Lower lobe of right lung (tissue), 2 donors: ENCODE results near the gene GIGYF2. TPM values are rescaled to one million over a fixed set of nuclear protein-coding genes. Genes with fewer than 3 reads are reported as not detected.
A peak's percentile ranks its signal among the peaks of the same experiment; 100 is the strongest.

Experiments used
- ATAC-seq, 2 donors: fragments of 200-7000 bp; cut with Tn5 transposase; one replicate each; pipeline ENCODE4 v1.9.1; 2020 to 2022; ENCODE audit warnings: mild to moderate bottlenecking in 2 of 2, moderate library complexity in 2 of 2
- DNase-seq: peaks from one replicate; pipeline ENCODE4 v3.0.0-alpha.2; 2020
- H3K27ac ChIP-seq: fragments of 200-600 bp; one replicate; pipeline ENCODE4 v1.8.0; 2022
- H3K27me3 ChIP-seq: fragments of 200-600 bp; one replicate; pipeline ENCODE4 v1.8.0; 2022; ENCODE audit warnings: low read depth
- H3K36me3 ChIP-seq: fragments of 200-600 bp; one replicate; pipeline ENCODE4 v1.8.0; 2022; ENCODE audit warnings: mild to moderate bottlenecking
- H3K4me1 ChIP-seq: fragments of 200-600 bp; one replicate; pipeline ENCODE4 v1.8.0; 2022
- H3K4me3 ChIP-seq: fragments of 200-600 bp; one replicate; pipeline ENCODE4 v1.8.0; 2022; ENCODE audit warnings: mild to moderate bottlenecking
- H3K9me3 ChIP-seq: fragments of 200-600 bp; one replicate; pipeline ENCODE4 v1.8.0; 2022
- CTCF ChIP-seq: fragments of 200-600 bp; IDR thresholded peaks from one replicate; pipeline ENCODE4 v1.8.0; 2022; ENCODE audit warnings: antibody characterized with exemption, mild to moderate bottlenecking
- intact Hi-C: fragments of 100-400 bp; cut with DNase I; formaldehyde crosslinking; loops from one replicate; pipeline ENCODE4 v1.11.0; 2022
- total RNA-seq: library from RNA; stranded (reverse); fragmentation: NEBNext Ultra II Directional; extraction: Animal tissue kit (Norgen Biotek cat#: 25700); gene quantifications from one replicate; pipeline ENCODE4 v1.2.1, GENCODE V29; 2021
- donor health status: DM: no; HTN: yes; CAD: no; lungs with severe emphysema.

GIGYF2 gene
- total RNA-seq, 1 donor from 2014 or later, result 67.6 TPM

- H3K4me1 ChIP-seq, result peaks cover 9% of the 10 kb centered on the region
- no peak overlapping the region for H3K4me3 ChIP-seq
- no peaks in the 10 kb centered on the region for H3K9me3 ChIP-seq
- H3K36me3 ChIP-seq, result peaks cover 89% of the 10 kb centered on the region
- intact Hi-C loops, result loop anchor here (10.0 kb wide), 1 partner anchor 402 kb away; the partner anchor contains the start of gene ATG16L1
- ATAC-seq (no peak), DNase-seq (no peak)
- H3K27me3 ChIP-seq, result no peaks in the 10 kb centered on the region
- no peak overlapping the region for H3K27ac ChIP-seq
- no peak for TF ChIP-seq CTCF
Observed at GRCh38 chr2:232852676-232853075, 155.5 kb downstream of the GIGYF2 start.

GRCh38 chr2:232854082-232854481 is 157.0 kb downstream of the GIGYF2 start:
- DNase-seq (peak; percentile 70), ATAC-seq (peak in 1 of 2 donors; percentile 43)
- no peaks in the 10 kb centered on the region for H3K9me3 ChIP-seq
- no peak overlapping the region for H3K27ac ChIP-seq
- no peak overlapping the region for H3K4me3 ChIP-seq
- peaks cover 9% of the 10 kb centered on the region for H3K4me1 ChIP-seq
- intact Hi-C loops, result loop anchor here (10.0 kb wide), 1 partner anchor 401 kb away; the partner anchor contains the start of gene ATG16L1
- H3K27me3 ChIP-seq, result no peaks in the 10 kb centered on the region
- TF ChIP-seq CTCF, result no peak
- H3K36me3 ChIP-seq, result peaks cover 89% of the 10 kb centered on the region

DNA sequence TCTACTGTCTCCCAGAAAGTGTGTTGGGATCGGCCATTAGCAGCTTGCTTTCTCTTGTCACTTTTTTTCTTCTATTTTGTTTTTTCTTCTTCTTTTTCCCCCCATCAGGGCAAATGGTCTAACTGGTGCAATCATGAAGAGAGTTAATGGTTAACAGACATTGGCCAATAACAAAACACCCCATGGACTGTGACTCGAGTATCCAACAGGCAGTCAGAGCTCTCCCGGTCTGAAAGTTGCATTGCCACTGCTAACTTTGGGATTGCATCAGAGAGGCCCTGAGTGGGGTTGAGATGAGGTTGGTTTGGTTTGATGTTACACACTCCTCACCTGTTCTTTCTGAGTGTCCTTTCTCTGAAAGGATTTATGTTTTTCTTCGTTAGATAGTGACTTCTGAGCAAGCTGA is 160.0 kb downstream of the GIGYF2 start:
- no peak overlapping the region for H3K4me3 ChIP-seq
- no peak for DNase-seq
- H3K4me1 ChIP-seq, result peaks cover 9% of the 10 kb centered on the region
- TF ChIP-seq CTCF, result no peak
- H3K27ac ChIP-seq, result no peak overlapping the region
- no peaks in the 10 kb centered on the region for H3K27me3 ChIP-seq
- ATAC-seq, result peak; percentile 57 to 66
- H3K9me3 ChIP-seq, result no peaks in the 10 kb centered on the region
- intact Hi-C loops, result loop anchor here (10.0 kb wide), 1 partner anchor 398 kb away; the partner anchor contains the start of gene ATG16L1
- H3K36me3 ChIP-seq, result peaks cover 76% of the 10 kb centered on the region

- Histone ChIP-seq H3K9me3 (no peaks in the 10 kb centered on the region), H3K4me3 (no peak overlapping the region), H3K36me3 (peaks cover 59% of the 10 kb centered on the region), H3K27ac (no peak overlapping the region), H3K4me1 (no peaks in the 10 kb centered on the region), H3K27me3 (no peaks in the 10 kb centered on the region)
- intact Hi-C loops, result loop anchor here (10.0 kb wide), 1 partner anchor 395 kb away; the partner anchor contains the start of gene ATG16L1
- DNase-seq (no peak), ATAC-seq (no peak)
- no peak for TF ChIP-seq CTCF
Observed at GRCh38 chr2:232859385-232859916, 162.3 kb downstream of the GIGYF2 start.

DNA sequence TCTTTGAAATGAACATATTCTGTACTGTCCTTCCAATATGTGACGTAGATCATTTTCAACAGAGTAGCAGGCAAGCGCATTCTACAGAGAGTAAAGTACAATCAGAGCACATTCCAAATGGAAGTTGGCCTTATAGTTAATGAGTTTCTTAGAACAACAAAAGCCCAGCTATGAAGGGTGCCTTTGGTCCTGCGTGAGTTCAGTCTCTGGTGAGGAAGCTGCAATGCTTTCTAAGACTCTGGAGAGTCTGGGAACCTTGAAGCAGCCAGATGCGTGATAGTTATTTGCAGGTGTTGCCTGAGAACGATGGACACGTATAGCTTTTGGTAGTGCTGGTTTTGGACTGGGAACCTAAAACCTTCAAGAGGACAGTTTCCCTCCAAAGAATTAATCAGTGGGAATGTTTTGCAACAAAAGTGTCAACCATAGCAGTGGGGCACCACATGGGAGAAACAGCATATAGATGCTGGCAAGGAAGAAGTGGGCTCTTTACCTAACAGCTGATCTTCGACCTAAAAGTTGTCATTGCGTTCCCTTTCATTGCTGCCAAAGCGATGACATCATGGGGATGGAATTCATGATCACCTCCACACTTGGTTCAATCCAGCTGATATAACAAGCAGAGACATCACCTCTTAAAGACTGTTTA is 163.6 kb downstream of the GIGYF2 start:
- DNase-seq (no peak), ATAC-seq (no peak)
- H3K9me3 ChIP-seq, result no peaks in the 10 kb centered on the region
- TF ChIP-seq CTCF, result no peak
- peaks cover 52% of the 10 kb centered on the region for H3K36me3 ChIP-seq
- H3K27ac ChIP-seq, result no peak overlapping the region
- no peaks in the 10 kb centered on the region for H3K4me1 ChIP-seq
- intact Hi-C loops, result no loop called here
- no peak overlapping the region for H3K4me3 ChIP-seq
- no peaks in the 10 kb centered on the region for H3K27me3 ChIP-seq
